ENCODE results near the gene NPTXR. TPM values are rescaled to one million over a fixed set of nuclear protein-coding genes. Genes with fewer than 3 reads are reported as not detected.

The NPTXR gene
- total and polyA plus RNA-seq, 2 donors (not counting 3 experiments of a cell fraction or from before 2014, with no cell fraction given): 0.37 to 0.73 TPM

DNA sequence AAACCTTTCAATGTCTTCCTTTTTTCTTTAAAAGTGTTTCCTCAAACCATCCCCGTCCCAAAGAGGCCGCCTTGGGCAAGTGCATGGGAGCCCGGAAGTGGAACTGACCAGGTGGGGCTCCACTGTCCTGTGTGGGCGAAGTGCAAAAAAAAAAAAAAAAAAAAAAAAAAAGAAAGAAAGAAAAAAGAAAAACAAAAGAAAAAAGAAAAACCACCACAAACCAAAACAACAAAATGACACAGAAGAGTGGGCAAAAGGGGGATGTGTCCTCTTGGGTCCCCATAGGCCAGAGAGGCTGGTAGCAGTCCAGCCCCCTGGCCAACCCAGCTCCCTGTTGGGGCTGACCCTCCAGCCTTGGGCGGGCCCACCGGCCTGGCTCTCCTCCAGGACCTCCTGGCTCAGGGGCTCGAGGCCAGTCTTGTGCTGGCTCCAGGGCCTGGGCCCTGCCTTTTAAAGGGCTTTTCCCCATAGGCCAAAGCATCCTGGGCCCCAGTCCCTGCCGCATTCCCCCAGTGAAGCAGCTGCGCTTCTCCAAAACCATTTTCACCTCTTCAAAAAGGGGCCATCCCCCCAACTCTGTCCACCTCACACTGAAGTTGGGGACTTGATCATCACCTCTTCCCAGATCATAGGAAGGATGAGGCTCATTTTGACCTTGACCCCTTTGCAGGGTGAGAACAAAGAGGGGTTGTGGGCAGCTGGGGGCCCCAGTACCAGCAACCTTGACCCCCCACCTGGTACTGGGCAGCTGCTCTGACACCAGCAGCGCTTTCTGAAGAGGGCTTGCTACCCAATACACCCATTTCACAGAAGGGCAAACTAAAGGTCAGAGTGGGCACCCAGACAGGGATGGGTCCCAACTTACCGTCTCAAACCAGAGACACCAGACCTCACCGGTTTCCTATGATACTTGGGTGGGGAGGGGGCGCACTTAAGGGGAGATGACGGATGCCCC is 18.8 kb upstream of the NPTXR start:
- Histone ChIP-seq H3K36me3 (ENCODE audit: control insufficient read depth in 2 of 2, extremely low read depth in 1 of 2, insufficient read depth in 2 of 2, low read length in 2 of 2) (peaks cover 0 to 2% of the 10 kb centered on the region in 2 experiments), H3K4me1 (ENCODE audit: control insufficient read depth, extremely low read depth, insufficient read depth, low read length) (peaks cover 18% of the 10 kb centered on the region), H3K27me3 (ENCODE audit: control insufficient read depth in 2 of 2, insufficient read depth in 2 of 2, low read length in 2 of 2) (no peaks in the 10 kb centered on the region), H3K27ac (ENCODE audit: insufficient read depth, low read depth, low read length) (no peak overlapping the region), H4K20me1 (replicated peaks; ENCODE audit: control insufficient read depth, extremely low read depth, insufficient read depth, low read length) (no peaks in the 10 kb centered on the region), H2AFZ (ENCODE audit: low read depth, low read length) (no peak overlapping the region), H3K9me3 (replicated peaks; ENCODE audit: control insufficient read depth, insufficient read depth, low read length) (no peaks in the 10 kb centered on the region), H3K79me2 (ENCODE audit: control insufficient read depth, insufficient read depth, low read length) (peaks cover 2% of the 10 kb centered on the region), H3K4me3 (replicated peaks in 1 of 3; ENCODE audit: insufficient read depth in 1 of 3, low read depth in 1 of 3, low read length in 3 of 3) (no peak overlapping the region), H3K4me2 (ENCODE audit: insufficient read depth, low read length) (no peak overlapping the region), H3K9ac (replicated peaks; ENCODE audit: extremely low read depth, insufficient read depth, low read length) (no peak overlapping the region), H3K9me1 (replicated peaks; ENCODE audit: control insufficient read depth, extremely low read depth, insufficient read depth, low read length) (no peaks in the 10 kb centered on the region)
- dilution Hi-C loops (cut with MboI; ENCODE audit: extremely low pct_ligation_motif_present, low sequenced_read_pairs) (no loop called here), intact Hi-C loops (cut with micrococcal nuclease) (no loop called here)
- TF ChIP-seq MYC (IDR thresholded peaks at IDR 0.05; ENCODE audit: low read depth, low read length): no peak
- TF ChIP-seq, protein P1, sequence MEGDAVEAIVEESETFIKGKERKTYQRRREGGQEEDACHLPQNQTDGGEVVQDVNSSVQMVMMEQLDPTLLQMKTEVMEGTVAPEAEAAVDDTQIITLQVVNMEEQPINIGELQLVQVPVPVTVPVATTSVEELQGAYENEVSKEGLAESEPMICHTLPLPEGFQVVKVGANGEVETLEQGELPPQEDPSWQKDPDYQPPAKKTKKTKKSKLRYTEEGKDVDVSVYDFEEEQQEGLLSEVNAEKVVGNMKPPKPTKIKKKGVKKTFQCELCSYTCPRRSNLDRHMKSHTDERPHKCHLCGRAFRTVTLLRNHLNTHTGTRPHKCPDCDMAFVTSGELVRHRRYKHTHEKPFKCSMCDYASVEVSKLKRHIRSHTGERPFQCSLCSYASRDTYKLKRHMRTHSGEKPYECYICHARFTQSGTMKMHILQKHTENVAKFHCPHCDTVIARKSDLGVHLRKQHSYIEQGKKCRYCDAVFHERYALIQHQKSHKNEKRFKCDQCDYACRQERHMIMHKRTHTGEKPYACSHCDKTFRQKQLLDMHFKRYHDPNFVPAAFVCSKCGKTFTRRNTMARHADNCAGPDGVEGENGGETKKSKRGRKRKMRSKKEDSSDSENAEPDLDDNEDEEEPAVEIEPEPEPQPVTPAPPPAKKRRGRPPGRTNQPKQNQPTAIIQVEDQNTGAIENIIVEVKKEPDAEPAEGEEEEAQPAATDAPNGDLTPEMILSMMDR (IDR thresholded peaks at IDR 0.05; ENCODE audit: extremely low read depth in 1 of 2, insufficient read depth in 1 of 2, low read depth in 1 of 2, low read length in 2 of 2): no peak
- TF ChIP-seq POLR2AphosphoS5 (IDR thresholded peaks at IDR 0.05; ENCODE audit: insufficient read depth, low read depth, low read length): no peak
- TF ChIP-seq POLR2A (IDR thresholded peaks at IDR 0.05; ENCODE audit: low read depth, low read length): no peak
- no peak for TF ChIP-seq EZH2 (IDR thresholded peaks at IDR 0.05; ENCODE audit: borderline replicate concordance, low read depth, low read length, severe bottlenecking)
- no peak for TF ChIP-seq GATA2 (IDR thresholded peaks at IDR 0.05; ENCODE audit: insufficient read depth, insufficient read length, low read depth, low read length)
- TF ChIP-seq FOS (IDR thresholded peaks at IDR 0.05; ENCODE audit: borderline replicate concordance, insufficient read depth, low read length): no peak
- no peak for TF ChIP-seq JUN (IDR thresholded peaks at IDR 0.05; ENCODE audit: borderline replicate concordance, insufficient read depth, insufficient read length, low read depth)
- TF ChIP-seq, protein P2, sequence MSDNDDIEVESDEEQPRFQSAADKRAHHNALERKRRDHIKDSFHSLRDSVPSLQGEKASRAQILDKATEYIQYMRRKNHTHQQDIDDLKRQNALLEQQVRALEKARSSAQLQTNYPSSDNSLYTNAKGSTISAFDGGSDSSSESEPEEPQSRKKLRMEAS (IDR thresholded peaks at IDR 0.05; ENCODE audit: insufficient read depth, insufficient read length): no peak
- ChIA-PET CTCF (interaction anchor here (0.9 to 6.3 kb wide), 5 partner anchors 8 to 144 kb away, joined by 3 to 63 read pairs (median 3); no protein-coding TSS in a partner anchor), POLR2A (interaction anchor here (0.7 kb wide), 1 partner anchor 68 kb away, joined by 16 read pairs; no protein-coding TSS in a partner anchor)
- DNase-seq (ENCODE audit: low read depth, low spot score) (no peak), FAIRE-seq (no peak)
- TSS peak; percentile 20 for BruUV-seq (replicated peaks)
